Measurements from ENCODE around the gene PLEKHN1.
A peak's percentile ranks its signal among the peaks of the same experiment; 100 is the strongest.

The PLEKHN1 gene

DNA sequence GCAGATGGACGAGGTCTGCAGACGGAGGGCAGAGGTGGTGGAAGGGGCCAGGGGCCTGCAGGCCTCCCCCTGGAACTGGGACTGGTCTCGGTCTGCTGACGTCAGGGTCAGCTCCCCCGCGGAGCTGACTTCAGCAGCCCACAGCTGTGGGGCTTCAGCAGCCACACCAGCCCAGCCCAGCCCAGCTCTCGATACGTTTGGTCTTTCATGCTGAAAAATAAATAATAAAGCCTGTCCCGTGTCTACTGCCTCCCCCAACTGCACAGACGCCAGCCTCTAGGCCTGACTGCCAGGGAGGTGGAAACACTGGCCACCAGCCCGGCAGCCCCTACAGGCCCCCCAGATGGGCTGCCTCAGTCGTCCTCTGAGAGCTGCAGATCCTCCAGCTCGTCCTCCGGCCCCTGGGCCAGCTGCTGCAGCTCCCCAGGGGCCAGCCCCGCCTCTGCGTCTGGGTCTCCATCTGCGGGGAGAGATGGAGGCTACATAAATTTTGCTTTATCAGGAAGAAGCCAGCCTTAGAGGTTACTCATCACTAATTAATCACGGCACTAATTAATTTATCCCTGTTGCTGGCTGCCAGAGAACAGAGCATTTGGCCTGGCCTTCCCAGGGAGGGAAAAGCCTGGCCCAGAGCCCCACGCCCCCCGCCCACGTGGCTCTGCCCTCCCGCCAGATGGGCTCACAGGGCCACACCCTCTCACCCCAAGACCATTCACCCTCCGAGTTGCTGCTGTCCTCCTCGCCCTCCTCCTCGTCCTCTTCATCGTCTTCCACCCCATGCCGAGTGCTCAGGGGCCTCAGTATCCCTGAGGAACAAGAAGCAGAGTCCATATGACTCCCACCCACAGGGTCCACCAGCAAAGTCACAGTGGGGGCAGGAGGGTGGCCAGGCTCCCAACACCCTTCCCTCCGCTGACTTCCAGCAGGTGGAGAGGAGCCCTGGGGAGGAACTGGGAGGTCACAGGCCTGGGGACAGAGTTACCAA, 21.6 kb upstream of the PLEKHN1 start (continued):
- no peak for TF ChIP-seq GFI1B (tag by site-specific recombination; IDR thresholded peaks at IDR 0.05)
- TF ChIP-seq ZNF23 (tag by site-specific recombination; IDR thresholded peaks at IDR 0.05; ENCODE audit: borderline replicate concordance) = no peak
- no peak for TF ChIP-seq ZNF610 (tag by site-specific recombination; IDR thresholded peaks at IDR 0.05; ENCODE audit: borderline replicate concordance)
- TF ChIP-seq GLIS2 (tag by site-specific recombination; IDR thresholded peaks at IDR 0.05) = peak; percentile 80
- TF ChIP-seq, protein P1, sequence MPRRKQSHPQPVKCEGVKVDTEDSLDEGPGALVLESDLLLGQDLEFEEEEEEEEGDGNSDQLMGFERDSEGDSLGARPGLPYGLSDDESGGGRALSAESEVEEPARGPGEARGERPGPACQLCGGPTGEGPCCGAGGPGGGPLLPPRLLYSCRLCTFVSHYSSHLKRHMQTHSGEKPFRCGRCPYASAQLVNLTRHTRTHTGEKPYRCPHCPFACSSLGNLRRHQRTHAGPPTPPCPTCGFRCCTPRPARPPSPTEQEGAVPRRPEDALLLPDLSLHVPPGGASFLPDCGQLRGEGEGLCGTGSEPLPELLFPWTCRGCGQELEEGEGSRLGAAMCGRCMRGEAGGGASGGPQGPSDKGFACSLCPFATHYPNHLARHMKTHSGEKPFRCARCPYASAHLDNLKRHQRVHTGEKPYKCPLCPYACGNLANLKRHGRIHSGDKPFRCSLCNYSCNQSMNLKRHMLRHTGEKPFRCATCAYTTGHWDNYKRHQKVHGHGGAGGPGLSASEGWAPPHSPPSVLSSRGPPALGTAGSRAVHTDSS (tag by site-specific recombination; IDR thresholded peaks at IDR 0.05) = peak; percentile 71
- TF ChIP-seq, protein P2, sequence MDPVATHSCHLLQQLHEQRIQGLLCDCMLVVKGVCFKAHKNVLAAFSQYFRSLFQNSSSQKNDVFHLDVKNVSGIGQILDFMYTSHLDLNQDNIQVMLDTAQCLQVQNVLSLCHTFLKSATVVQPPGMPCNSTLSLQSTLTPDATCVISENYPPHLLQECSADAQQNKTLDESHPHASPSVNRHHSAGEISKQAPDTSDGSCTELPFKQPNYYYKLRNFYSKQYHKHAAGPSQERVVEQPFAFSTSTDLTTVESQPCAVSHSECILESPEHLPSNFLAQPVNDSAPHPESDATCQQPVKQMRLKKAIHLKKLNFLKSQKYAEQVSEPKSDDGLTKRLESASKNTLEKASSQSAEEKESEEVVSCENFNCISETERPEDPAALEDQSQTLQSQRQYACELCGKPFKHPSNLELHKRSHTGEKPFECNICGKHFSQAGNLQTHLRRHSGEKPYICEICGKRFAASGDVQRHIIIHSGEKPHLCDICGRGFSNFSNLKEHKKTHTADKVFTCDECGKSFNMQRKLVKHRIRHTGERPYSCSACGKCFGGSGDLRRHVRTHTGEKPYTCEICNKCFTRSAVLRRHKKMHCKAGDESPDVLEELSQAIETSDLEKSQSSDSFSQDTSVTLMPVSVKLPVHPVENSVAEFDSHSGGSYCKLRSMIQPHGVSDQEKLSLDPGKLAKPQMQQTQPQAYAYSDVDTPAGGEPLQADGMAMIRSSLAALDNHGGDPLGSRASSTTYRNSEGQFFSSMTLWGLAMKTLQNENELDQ (tag by site-specific recombination; IDR thresholded peaks at IDR 0.05; ENCODE audit: low read depth) = no peak
- TF ChIP-seq KLF16 (tag by site-specific recombination; IDR thresholded peaks at IDR 0.05) = peak; percentile 33; the same call in 1 of the 2 replicates
- peak; percentile 51; the same call in 1 of the 2 replicates for TF ChIP-seq ZXDB (tag by site-specific recombination; IDR thresholded peaks at IDR 0.05)
- no peak for TF ChIP-seq ZNF596 (tag by site-specific recombination; IDR thresholded peaks at IDR 0.05)
- TF ChIP-seq, protein P3, sequence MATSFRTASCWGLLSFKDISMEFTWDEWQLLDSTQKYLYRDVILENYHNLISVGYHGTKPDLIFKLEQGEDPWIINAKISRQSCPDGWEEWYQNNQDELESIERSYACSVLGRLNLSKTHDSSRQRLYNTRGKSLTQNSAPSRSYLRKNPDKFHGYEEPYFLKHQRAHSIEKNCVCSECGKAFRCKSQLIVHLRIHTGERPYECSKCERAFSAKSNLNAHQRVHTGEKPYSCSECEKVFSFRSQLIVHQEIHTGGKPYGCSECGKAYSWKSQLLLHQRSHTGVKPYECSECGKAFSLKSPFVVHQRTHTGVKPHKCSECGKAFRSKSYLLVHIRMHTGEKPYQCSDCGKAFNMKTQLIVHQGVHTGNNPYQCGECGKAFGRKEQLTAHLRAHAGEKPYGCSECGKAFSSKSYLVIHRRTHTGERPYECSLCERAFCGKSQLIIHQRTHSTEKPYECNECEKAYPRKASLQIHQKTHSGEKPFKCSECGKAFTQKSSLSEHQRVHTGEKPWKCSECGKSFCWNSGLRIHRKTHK (tag by site-specific recombination; IDR thresholded peaks at IDR 0.05) = no peak
- TF ChIP-seq, protein P4, sequence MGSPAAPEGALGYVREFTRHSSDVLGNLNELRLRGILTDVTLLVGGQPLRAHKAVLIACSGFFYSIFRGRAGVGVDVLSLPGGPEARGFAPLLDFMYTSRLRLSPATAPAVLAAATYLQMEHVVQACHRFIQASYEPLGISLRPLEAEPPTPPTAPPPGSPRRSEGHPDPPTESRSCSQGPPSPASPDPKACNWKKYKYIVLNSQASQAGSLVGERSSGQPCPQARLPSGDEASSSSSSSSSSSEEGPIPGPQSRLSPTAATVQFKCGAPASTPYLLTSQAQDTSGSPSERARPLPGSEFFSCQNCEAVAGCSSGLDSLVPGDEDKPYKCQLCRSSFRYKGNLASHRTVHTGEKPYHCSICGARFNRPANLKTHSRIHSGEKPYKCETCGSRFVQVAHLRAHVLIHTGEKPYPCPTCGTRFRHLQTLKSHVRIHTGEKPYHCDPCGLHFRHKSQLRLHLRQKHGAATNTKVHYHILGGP (tag by site-specific recombination; IDR thresholded peaks at IDR 0.05) = no peak
- TF ChIP-seq SALL2 (tag by site-specific recombination; IDR thresholded peaks at IDR 0.05; ENCODE audit: borderline replicate concordance) = no peak
- TF ChIP-seq, protein P5, sequence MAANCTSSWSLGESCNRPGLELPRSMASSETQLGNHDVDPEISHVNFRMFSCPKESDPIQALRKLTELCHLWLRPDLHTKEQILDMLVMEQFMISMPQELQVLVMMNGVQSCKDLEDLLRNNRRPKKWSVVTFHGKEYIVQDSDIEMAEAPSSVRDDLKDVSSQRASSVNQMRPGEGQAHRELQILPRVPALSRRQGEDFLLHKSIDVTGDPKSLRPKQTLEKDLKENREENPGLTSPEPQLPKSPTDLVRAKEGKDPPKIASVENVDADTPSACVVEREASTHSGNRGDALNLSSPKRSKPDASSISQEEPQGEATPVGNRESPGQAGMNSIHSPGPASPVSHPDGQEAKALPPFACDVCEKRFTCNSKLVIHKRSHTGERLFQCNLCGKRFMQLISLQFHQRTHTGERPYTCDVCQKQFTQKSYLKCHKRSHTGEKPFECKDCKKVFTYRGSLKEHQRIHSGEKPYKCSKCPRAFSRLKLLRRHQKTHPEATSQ (tag by site-specific recombination; IDR thresholded peaks at IDR 0.05) = no peak
- TF ChIP-seq, protein P6, sequence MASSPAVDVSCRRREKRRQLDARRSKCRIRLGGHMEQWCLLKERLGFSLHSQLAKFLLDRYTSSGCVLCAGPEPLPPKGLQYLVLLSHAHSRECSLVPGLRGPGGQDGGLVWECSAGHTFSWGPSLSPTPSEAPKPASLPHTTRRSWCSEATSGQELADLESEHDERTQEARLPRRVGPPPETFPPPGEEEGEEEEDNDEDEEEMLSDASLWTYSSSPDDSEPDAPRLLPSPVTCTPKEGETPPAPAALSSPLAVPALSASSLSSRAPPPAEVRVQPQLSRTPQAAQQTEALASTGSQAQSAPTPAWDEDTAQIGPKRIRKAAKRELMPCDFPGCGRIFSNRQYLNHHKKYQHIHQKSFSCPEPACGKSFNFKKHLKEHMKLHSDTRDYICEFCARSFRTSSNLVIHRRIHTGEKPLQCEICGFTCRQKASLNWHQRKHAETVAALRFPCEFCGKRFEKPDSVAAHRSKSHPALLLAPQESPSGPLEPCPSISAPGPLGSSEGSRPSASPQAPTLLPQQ (tag by site-specific recombination; IDR thresholded peaks at IDR 0.05) = no peak
- TF ChIP-seq, protein P7, sequence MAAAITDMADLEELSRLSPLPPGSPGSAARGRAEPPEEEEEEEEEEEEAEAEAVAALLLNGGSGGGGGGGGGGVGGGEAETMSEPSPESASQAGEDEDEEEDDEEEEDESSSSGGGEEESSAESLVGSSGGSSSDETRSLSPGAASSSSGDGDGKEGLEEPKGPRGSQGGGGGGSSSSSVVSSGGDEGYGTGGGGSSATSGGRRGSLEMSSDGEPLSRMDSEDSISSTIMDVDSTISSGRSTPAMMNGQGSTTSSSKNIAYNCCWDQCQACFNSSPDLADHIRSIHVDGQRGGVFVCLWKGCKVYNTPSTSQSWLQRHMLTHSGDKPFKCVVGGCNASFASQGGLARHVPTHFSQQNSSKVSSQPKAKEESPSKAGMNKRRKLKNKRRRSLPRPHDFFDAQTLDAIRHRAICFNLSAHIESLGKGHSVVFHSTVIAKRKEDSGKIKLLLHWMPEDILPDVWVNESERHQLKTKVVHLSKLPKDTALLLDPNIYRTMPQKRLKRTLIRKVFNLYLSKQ (tag by site-specific recombination; IDR thresholded peaks at IDR 0.05; ENCODE audit: borderline replicate concordance) = no peak
- no peak for TF ChIP-seq ZNF747 (tag by site-specific recombination; IDR thresholded peaks at IDR 0.05)
- no peak for TF ChIP-seq ZNF324 (tag by site-specific recombination; IDR thresholded peaks at IDR 0.05)
- no peak for TF ChIP-seq PRDM1 (tag by site-specific recombination; IDR thresholded peaks at IDR 0.05)
- no peak for TF ChIP-seq ZNF561 (tag by site-specific recombination; IDR thresholded peaks at IDR 0.05; ENCODE audit: borderline replicate concordance)
- TF ChIP-seq ZNF837 (tag by site-specific recombination; IDR thresholded peaks at IDR 0.05) = no peak
- no peak for TF ChIP-seq ZFP69B (tag by site-specific recombination; IDR thresholded peaks at IDR 0.05)
- no peak for TF ChIP-seq SETDB1 (IDR thresholded peaks at IDR 0.05; ENCODE audit: insufficient read length, low read length)
- TF ChIP-seq ZNF791 (tag by site-specific recombination; IDR thresholded peaks at IDR 0.05) = no peak
- no peak for TF ChIP-seq HOXA7 (CRISPR knock-in tag; IDR thresholded peaks at IDR 0.05; ENCODE audit: borderline replicate concordance)
- TF ChIP-seq, protein P8, sequence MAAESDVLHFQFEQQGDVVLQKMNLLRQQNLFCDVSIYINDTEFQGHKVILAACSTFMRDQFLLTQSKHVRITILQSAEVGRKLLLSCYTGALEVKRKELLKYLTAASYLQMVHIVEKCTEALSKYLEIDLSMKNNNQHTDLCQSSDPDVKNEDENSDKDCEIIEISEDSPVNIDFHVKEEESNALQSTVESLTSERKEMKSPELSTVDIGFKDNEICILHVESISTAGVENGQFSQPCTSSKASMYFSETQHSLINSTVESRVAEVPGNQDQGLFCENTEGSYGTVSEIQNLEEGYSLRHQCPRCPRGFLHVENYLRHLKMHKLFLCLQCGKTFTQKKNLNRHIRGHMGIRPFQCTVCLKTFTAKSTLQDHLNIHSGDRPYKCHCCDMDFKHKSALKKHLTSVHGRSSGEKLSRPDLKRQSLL (tag by site-specific recombination; IDR thresholded peaks at IDR 0.05) = no peak
- no peak for TF ChIP-seq ZFP37 (tag by site-specific recombination; IDR thresholded peaks at IDR 0.05)

All from HEK293 (cell line).